ENCODE data around the gene MIPEP.

Gene MIPEP

DNA sequence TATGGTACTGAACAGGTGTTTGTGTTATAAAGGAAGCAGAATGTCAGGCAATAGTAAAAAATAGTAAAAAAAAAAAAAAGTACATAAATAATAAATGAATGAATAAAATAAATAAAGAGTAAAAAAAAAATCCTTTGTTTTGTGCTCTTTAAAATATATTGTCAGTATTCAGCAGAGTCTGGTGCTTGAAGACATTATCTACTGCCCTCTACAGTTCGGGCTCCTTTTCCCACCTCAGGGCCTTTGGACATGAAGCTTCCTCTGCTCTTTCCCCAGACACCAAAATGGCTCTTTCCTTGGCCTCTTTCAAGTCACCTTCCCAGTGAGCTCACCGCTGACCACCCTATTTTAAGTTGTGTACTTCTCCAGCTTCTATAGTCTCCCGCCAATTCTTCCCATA is 181.5 kb downstream of the MIPEP start:
- H3K27me3 ChIP-seq (ENCODE audit: control insufficient read depth, insufficient read depth, low read length), result no peaks in the 10 kb centered on the region
- TF ChIP-seq, protein P1, sequence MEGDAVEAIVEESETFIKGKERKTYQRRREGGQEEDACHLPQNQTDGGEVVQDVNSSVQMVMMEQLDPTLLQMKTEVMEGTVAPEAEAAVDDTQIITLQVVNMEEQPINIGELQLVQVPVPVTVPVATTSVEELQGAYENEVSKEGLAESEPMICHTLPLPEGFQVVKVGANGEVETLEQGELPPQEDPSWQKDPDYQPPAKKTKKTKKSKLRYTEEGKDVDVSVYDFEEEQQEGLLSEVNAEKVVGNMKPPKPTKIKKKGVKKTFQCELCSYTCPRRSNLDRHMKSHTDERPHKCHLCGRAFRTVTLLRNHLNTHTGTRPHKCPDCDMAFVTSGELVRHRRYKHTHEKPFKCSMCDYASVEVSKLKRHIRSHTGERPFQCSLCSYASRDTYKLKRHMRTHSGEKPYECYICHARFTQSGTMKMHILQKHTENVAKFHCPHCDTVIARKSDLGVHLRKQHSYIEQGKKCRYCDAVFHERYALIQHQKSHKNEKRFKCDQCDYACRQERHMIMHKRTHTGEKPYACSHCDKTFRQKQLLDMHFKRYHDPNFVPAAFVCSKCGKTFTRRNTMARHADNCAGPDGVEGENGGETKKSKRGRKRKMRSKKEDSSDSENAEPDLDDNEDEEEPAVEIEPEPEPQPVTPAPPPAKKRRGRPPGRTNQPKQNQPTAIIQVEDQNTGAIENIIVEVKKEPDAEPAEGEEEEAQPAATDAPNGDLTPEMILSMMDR (IDR thresholded peaks at IDR 0.05), result no peak
- no peaks in the 10 kb centered on the region for H3K4me1 ChIP-seq
- no peak overlapping the region for H3K4me2 ChIP-seq (ENCODE audit: low read length)
- H3K27ac ChIP-seq, result no peak overlapping the region
- H3K9ac ChIP-seq, result no peak overlapping the region
- no peaks in the 10 kb centered on the region for H3K9me3 ChIP-seq (ENCODE audit: control insufficient read depth, low read length)
- H3K4me3 ChIP-seq (ENCODE audit: low read depth, low read length), result no peak overlapping the region
- no peak overlapping the region for H2AFZ ChIP-seq
- no peaks in the 10 kb centered on the region for H3K79me2 ChIP-seq
- no peaks in the 10 kb centered on the region for H3K36me3 ChIP-seq (ENCODE audit: control insufficient read depth, insufficient read depth, low read length)

DNA sequence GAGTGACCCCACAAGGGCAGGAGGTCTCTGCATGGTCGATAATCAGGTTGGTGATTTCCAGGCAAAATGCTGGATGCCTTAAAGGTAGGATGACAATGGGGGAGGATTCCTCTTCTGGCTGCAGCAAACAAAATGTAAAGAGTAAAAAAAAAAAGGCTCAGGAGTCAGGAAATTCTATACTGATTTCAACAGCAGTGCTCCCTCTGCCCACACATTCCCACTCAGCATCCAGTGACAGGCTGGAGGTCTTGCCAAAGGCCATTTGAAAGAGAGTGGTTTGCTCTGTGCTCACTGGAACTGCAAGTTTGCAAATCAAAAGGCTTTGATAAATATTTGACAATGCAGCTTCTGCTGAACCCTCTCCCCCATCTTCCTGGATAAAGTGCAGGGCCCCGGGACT is 183.6 kb downstream of the MIPEP start:
- no peak overlapping the region for H3K9ac ChIP-seq
- TF ChIP-seq, protein P1 (IDR thresholded peaks at IDR 0.05), result no peak

DNA sequence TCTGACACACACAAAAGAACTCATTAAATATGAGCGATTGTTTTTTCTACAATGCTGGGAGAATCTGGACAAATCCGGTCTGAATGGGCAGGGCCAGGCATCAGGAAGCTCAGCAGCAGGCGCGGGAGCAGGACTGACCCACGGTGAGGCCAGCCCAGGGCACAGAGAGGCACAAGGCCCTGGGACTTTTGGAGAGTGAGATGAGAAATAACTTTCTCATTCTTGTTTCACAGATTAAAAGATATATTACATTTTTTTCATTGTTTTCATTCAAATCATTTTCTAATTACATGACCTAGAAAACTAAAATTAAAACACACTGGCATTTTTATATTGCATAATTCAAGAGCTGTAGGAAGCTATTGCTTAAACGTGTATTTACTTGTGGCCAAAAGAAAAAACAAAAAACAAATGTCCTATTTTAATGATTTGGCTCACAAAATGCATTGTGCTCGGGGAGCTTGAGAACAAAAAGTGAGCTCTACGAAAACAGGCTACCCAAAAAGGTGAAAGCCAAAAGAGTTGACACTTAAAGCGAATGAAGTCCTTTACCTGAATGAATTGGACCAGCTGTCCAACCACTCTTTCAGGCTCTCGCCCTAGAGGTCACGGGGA is 185.8 kb downstream of the MIPEP start:
- H3K4me1 ChIP-seq, result no peaks in the 10 kb centered on the region
- no peak overlapping the region for H3K4me3 ChIP-seq (ENCODE audit: low read depth, low read length)
- H3K36me3 ChIP-seq (ENCODE audit: control insufficient read depth, insufficient read depth, low read length), result no peaks in the 10 kb centered on the region
- no peak overlapping the region for H3K9ac ChIP-seq
- H3K27me3 ChIP-seq (ENCODE audit: control insufficient read depth, insufficient read depth, low read length), result no peaks in the 10 kb centered on the region
- no peak overlapping the region for H3K27ac ChIP-seq
- TF ChIP-seq, protein P1 (IDR thresholded peaks at IDR 0.05), result no peak
- H3K4me2 ChIP-seq (ENCODE audit: low read length), result no peak overlapping the region
- no peak overlapping the region for H2AFZ ChIP-seq
- H3K79me2 ChIP-seq, result no peaks in the 10 kb centered on the region
- no peaks in the 10 kb centered on the region for H3K9me3 ChIP-seq (ENCODE audit: control insufficient read depth, low read length)

More for the DNA sequence above, 183.6 kb downstream of the MIPEP start:
- no peaks in the 10 kb centered on the region for H3K27me3 ChIP-seq (ENCODE audit: control insufficient read depth, insufficient read depth, low read length)
- no peaks in the 10 kb centered on the region for H3K9me3 ChIP-seq (ENCODE audit: control insufficient read depth, low read length)
- H3K4me1 ChIP-seq, result no peaks in the 10 kb centered on the region
- H3K27ac ChIP-seq, result no peak overlapping the region
- no peaks in the 10 kb centered on the region for H3K36me3 ChIP-seq (ENCODE audit: control insufficient read depth, insufficient read depth, low read length)
- H3K79me2 ChIP-seq, result no peaks in the 10 kb centered on the region
- no peak overlapping the region for H3K4me2 ChIP-seq (ENCODE audit: low read length)
- no peak overlapping the region for H2AFZ ChIP-seq
- no peak overlapping the region for H3K4me3 ChIP-seq (ENCODE audit: low read depth, low read length)

GRCh38 chr13:23701636-23702035 is 187.6 kb downstream of the MIPEP start:
- Histone ChIP-seq H3K27ac (no peak overlapping the region), H3K9me3 (ENCODE audit: control insufficient read depth, low read length) (no peaks in the 10 kb centered on the region), H3K27me3 (ENCODE audit: control insufficient read depth, insufficient read depth, low read length) (no peaks in the 10 kb centered on the region), H3K36me3 (ENCODE audit: control insufficient read depth, insufficient read depth, low read length) (no peaks in the 10 kb centered on the region), H3K4me2 (ENCODE audit: low read length) (no peak overlapping the region), H3K79me2 (no peaks in the 10 kb centered on the region), H2AFZ (no peak overlapping the region), H3K4me3 (ENCODE audit: low read depth, low read length) (no peak overlapping the region), H3K9ac (no peak overlapping the region), H3K4me1 (no peaks in the 10 kb centered on the region)
- TF ChIP-seq, protein P1 (IDR thresholded peaks at IDR 0.05), result no peak

- TF ChIP-seq, protein P1 (IDR thresholded peaks at IDR 0.05), result no peak
- Histone ChIP-seq H3K27ac (no peak overlapping the region), H3K36me3 (ENCODE audit: control insufficient read depth, insufficient read depth, low read length) (no peaks in the 10 kb centered on the region), H3K27me3 (ENCODE audit: control insufficient read depth, insufficient read depth, low read length) (no peaks in the 10 kb centered on the region), H3K4me2 (ENCODE audit: low read length) (no peak overlapping the region), H3K4me3 (ENCODE audit: low read depth, low read length) (no peak overlapping the region), H3K79me2 (no peaks in the 10 kb centered on the region), H3K9ac (no peak overlapping the region), H2AFZ (no peak overlapping the region), H3K4me1 (no peaks in the 10 kb centered on the region), H3K9me3 (ENCODE audit: control insufficient read depth, low read length) (no peaks in the 10 kb centered on the region)
Measured at GRCh38 chr13:23701186-23701585, 188.0 kb downstream of the MIPEP start.

All from parathyroid adenoma (tissue), 2 donors.